Stimulated activated naive B cell treated with anti-CD40 and anti-IgM and Interleukin-4, amounts not matched to agents 10 μg/mL and 1 μg/mL and 100 μg/mL, for 72 hours (primary cell): ENCODE results near the gene SCFD2.

Experiments
- ATAC-seq, 2 donors: fragments of 150-1000 bp; cut with Tn5 transposase; replicated peaks; 2 replicates each; pipeline ENCODE4 v1.10.0; 2021; ENCODE audit warnings: moderate library complexity in 1 of 2
- DNase-seq: peaks from one replicate; pipeline ENCODE4 v3.0.0; 2021
- H3K27ac Mint-ChIP-seq: one replicate; pipeline ENCODE4 v1.8.0; 2022; ENCODE audit warnings: mild to moderate bottlenecking, mixed read lengths
- H3K27me3 Mint-ChIP-seq, 2 donors: one replicate each; pipeline ENCODE4 v1.8.0; 2022; ENCODE audit warnings: mixed read lengths in 2 of 2
- H3K36me3 Mint-ChIP-seq, 2 donors: one replicate each; pipeline ENCODE4 v1.8.0; 2022; ENCODE audit warnings: mixed read lengths in 2 of 2, mild to moderate bottlenecking in 1 of 2
- H3K4me1 Mint-ChIP-seq, 2 donors: one replicate each; pipeline ENCODE4 v1.8.0; 2022; ENCODE audit warnings: mixed read lengths in 2 of 2, mild to moderate bottlenecking in 1 of 2
- H3K4me3 Mint-ChIP-seq, 2 donors: one replicate each; pipeline ENCODE4 v1.8.0; 2022; ENCODE audit warnings: mild to moderate bottlenecking in 2 of 2, mixed read lengths in 2 of 2, moderate library complexity in 1 of 2
- H3K9me3 Mint-ChIP-seq, 2 donors: one replicate each; pipeline ENCODE4 v1.8.0; 2022; ENCODE audit warnings: mixed read lengths in 2 of 2, mild to moderate bottlenecking in 1 of 2

The SCFD2 gene

GRCh38 chr4:52976523-52977230, 389.2 kb downstream of the SCFD2 start:
- Mint-ChIP-seq H3K4me3 (no peak overlapping the region), H3K4me1 (peaks cover 0 to 4% of the 10 kb centered on the region in 2 donors), H3K36me3 (peaks cover 15 to 32% of the 10 kb centered on the region in 2 donors), H3K27ac (no peak overlapping the region), H3K27me3 (no peaks in the 10 kb centered on the region), H3K9me3 (peaks cover 2 to 4% of the 10 kb centered on the region in 2 donors)
- ATAC-seq, result no peak
- no peak for DNase-seq

- H3K4me3 Mint-ChIP-seq, result no peak overlapping the region
Measured at GRCh38 chr4:52968691-52969090, 397.2 kb downstream of the SCFD2 start.

GRCh38 chr4:52968241-52968640, 397.6 kb downstream of the SCFD2 start:
- peaks cover 30 to 42% of the 10 kb centered on the region in 2 donors for H3K36me3 Mint-ChIP-seq
- no peak overlapping the region for H3K27ac Mint-ChIP-seq
- ATAC-seq, result no peak
- peaks cover 0 to 7% of the 10 kb centered on the region in 2 donors for H3K9me3 Mint-ChIP-seq
- peaks cover 0 to 3% of the 10 kb centered on the region in 2 donors for H3K4me1 Mint-ChIP-seq
- DNase-seq, result no peak
- H3K4me3 Mint-ChIP-seq, result no peak overlapping the region
- H3K27me3 Mint-ChIP-seq, result no peaks in the 10 kb centered on the region

More at GRCh38 chr4:52968691-52969090, 397.2 kb downstream of the SCFD2 start:
- H3K36me3 Mint-ChIP-seq, result peaks cover 27 to 47% of the 10 kb centered on the region in 2 donors
- ATAC-seq (no peak), DNase-seq (no peak)
- H3K27me3 Mint-ChIP-seq, result no peaks in the 10 kb centered on the region
- peaks cover 0 to 3% of the 10 kb centered on the region in 2 donors for H3K4me1 Mint-ChIP-seq
- H3K9me3 Mint-ChIP-seq, result peaks cover 0 to 7% of the 10 kb centered on the region in 2 donors
- H3K27ac Mint-ChIP-seq, result no peak overlapping the region

GRCh38 chr4:52966781-52967180, 399.1 kb downstream of the SCFD2 start:
- Mint-ChIP-seq H3K27ac (no peak overlapping the region), H3K9me3 (peaks cover 0 to 3% of the 10 kb centered on the region in 2 donors), H3K4me3 (no peak overlapping the region), H3K27me3 (no peaks in the 10 kb centered on the region), H3K36me3 (peaks cover 24 to 31% of the 10 kb centered on the region in 2 donors), H3K4me1 (peaks cover 0 to 3% of the 10 kb centered on the region in 2 donors)
- ATAC-seq (no peak), DNase-seq (no peak)

- Mint-ChIP-seq H3K9me3 (peaks cover 0 to 3% of the 10 kb centered on the region in 2 donors), H3K27ac (no peak overlapping the region), H3K27me3 (no peaks in the 10 kb centered on the region), H3K36me3 (peaks cover 24 to 36% of the 10 kb centered on the region in 2 donors), H3K4me1 (peaks cover 0 to 3% of the 10 kb centered on the region in 2 donors), H3K4me3 (no peak overlapping the region)
- ATAC-seq (no peak), DNase-seq (no peak)
Measured at GRCh38 chr4:52966172-52966571, 399.7 kb downstream of the SCFD2 start.

- Mint-ChIP-seq H3K9me3 (peaks cover 0 to 3% of the 10 kb centered on the region in 2 donors), H3K27ac (no peak overlapping the region), H3K4me3 (no peak overlapping the region), H3K4me1 (peaks cover 0 to 3% of the 10 kb centered on the region in 2 donors), H3K36me3 (peaks cover 18 to 40% of the 10 kb centered on the region in 2 donors), H3K27me3 (no peaks in the 10 kb centered on the region)
- no peak for DNase-seq
- no peak for ATAC-seq
Measured at GRCh38 chr4:52964561-52965101, 401.2 kb downstream of the SCFD2 start.

- H3K4me1 Mint-ChIP-seq, result peaks cover 0 to 3% of the 10 kb centered on the region in 2 donors
- H3K4me3 Mint-ChIP-seq, result no peak overlapping the region
- H3K27me3 Mint-ChIP-seq, result no peaks in the 10 kb centered on the region
- peaks cover 15 to 36% of the 10 kb centered on the region in 2 donors for H3K36me3 Mint-ChIP-seq
- H3K27ac Mint-ChIP-seq, result no peak overlapping the region
- no peak for ATAC-seq
- no peak for DNase-seq
- H3K9me3 Mint-ChIP-seq, result peaks cover 0 to 3% of the 10 kb centered on the region in 2 donors
Measured at GRCh38 chr4:52964011-52964410, 401.9 kb downstream of the SCFD2 start.

- no peak for ATAC-seq
- peaks cover 11 to 33% of the 10 kb centered on the region in 2 donors for H3K36me3 Mint-ChIP-seq
- no peak for DNase-seq
- no peak overlapping the region for H3K27ac Mint-ChIP-seq
- H3K4me3 Mint-ChIP-seq, result no peak overlapping the region
- no peaks in the 10 kb centered on the region for H3K9me3 Mint-ChIP-seq
- peaks cover 0 to 3% of the 10 kb centered on the region in 2 donors for H3K4me1 Mint-ChIP-seq
- H3K27me3 Mint-ChIP-seq, result no peaks in the 10 kb centered on the region
Measured at GRCh38 chr4:52962721-52963120, 403.1 kb downstream of the SCFD2 start.

- peaks cover 11 to 34% of the 10 kb centered on the region in 2 donors for H3K36me3 Mint-ChIP-seq
- H3K4me1 Mint-ChIP-seq, result no peaks in the 10 kb centered on the region
- H3K27ac Mint-ChIP-seq, result no peak overlapping the region
- H3K27me3 Mint-ChIP-seq, result no peaks in the 10 kb centered on the region
- no peak for DNase-seq
- H3K4me3 Mint-ChIP-seq, result no peak overlapping the region
- no peaks in the 10 kb centered on the region for H3K9me3 Mint-ChIP-seq
- no peak for ATAC-seq
Measured at GRCh38 chr4:52961666-52962412, 404.0 kb downstream of the SCFD2 start.

GRCh38 chr4:52959541-52959940, 406.3 kb downstream of the SCFD2 start:
- ATAC-seq (no peak), DNase-seq (no peak)
- H3K36me3 Mint-ChIP-seq, result peaks cover 11 to 39% of the 10 kb centered on the region in 2 donors
- H3K27ac Mint-ChIP-seq, result no peak overlapping the region
- no peaks in the 10 kb centered on the region for H3K9me3 Mint-ChIP-seq
- H3K4me3 Mint-ChIP-seq, result no peak overlapping the region
- H3K27me3 Mint-ChIP-seq, result no peaks in the 10 kb centered on the region
- no peaks in the 10 kb centered on the region for H3K4me1 Mint-ChIP-seq

- Mint-ChIP-seq H3K4me3 (no peak overlapping the region), H3K9me3 (no peaks in the 10 kb centered on the region), H3K27ac (peak overlapping the region; percentile 71), H3K27me3 (no peaks in the 10 kb centered on the region), H3K4me1 (no peaks in the 10 kb centered on the region), H3K36me3 (peaks cover 8 to 42% of the 10 kb centered on the region in 2 donors)
- DNase-seq (no peak), ATAC-seq (no peak)
Measured at GRCh38 chr4:52957835-52958631, 407.8 kb downstream of the SCFD2 start.

GRCh38 chr4:52957220-52957686, 408.6 kb downstream of the SCFD2 start:
- no peak overlapping the region for H3K27ac Mint-ChIP-seq
- H3K4me1 Mint-ChIP-seq, result no peaks in the 10 kb centered on the region
- H3K27me3 Mint-ChIP-seq, result no peaks in the 10 kb centered on the region
- no peak for ATAC-seq
- DNase-seq, result no peak
- peaks cover 9 to 43% of the 10 kb centered on the region in 2 donors for H3K36me3 Mint-ChIP-seq
- H3K9me3 Mint-ChIP-seq, result no peaks in the 10 kb centered on the region
- H3K4me3 Mint-ChIP-seq, result no peak overlapping the region

GRCh38 chr4:52956691-52957090, 409.2 kb downstream of the SCFD2 start:
- H3K27me3 Mint-ChIP-seq, result no peaks in the 10 kb centered on the region
- no peaks in the 10 kb centered on the region for H3K9me3 Mint-ChIP-seq
- H3K4me3 Mint-ChIP-seq, result no peak overlapping the region
- no peak for DNase-seq
- H3K36me3 Mint-ChIP-seq, result peaks cover 14 to 46% of the 10 kb centered on the region in 2 donors
- H3K4me1 Mint-ChIP-seq, result no peaks in the 10 kb centered on the region
- peak overlapping the region; percentile 38 for H3K27ac Mint-ChIP-seq
- no peak for ATAC-seq
